Right ventricle myocardium superior (tissue), 1 donor: ENCODE results near the gene FRMD1. TPM values are rescaled to one million over a fixed set of nuclear protein-coding genes. Genes with fewer than 3 reads are reported as not detected.

ENCODE experiments used
- ATAC-seq: fragments of 200-7000 bp; cut with Tn5 transposase; one replicate; pipeline ENCODE4 v1.9.1; 2020; ENCODE audit warnings: mild to moderate bottlenecking; ENCODE audit not compliant: poor library complexity
- DNase-seq: peaks from one replicate; pipeline ENCODE4 v3.0.0-alpha.2; 2020
- intact Hi-C: fragments of 100-400 bp; cut with DNase I; formaldehyde crosslinking; loops from one replicate; pipeline ENCODE4 v1.11.2; 2022
- total RNA-seq: library from RNA; stranded (reverse); fragmentation: NEBNext Ultra II Directional; extraction: Animal tissue kit (Norgen Biotek cat#: 25700); gene quantifications from one replicate; pipeline ENCODE4 v1.2.1, GENCODE V29; 2021
- donor health status: DM: no; HTN: yes; CAD: no; lungs with severe emphysema.

The FRMD1 gene
- total RNA-seq, 1 donor from 2014 or later = 1.0 TPM

GRCh38 chr6:168067081-168067759, 11.8 kb downstream of the FRMD1 start:
- DNase-seq (no peak), ATAC-seq (no peak)
- intact Hi-C loops = no loop called here

- DNase-seq (no peak), ATAC-seq (no peak)
- intact Hi-C loops = loop anchor here (5.0 kb wide), 1 partner anchor 53 kb away; no protein-coding TSS in a partner anchor
These were observed 14.7 kb downstream of the FRMD1 start for GRCh38 chr6:168064226-168064807.

GRCh38 chr6:168063431-168063830, 15.6 kb downstream of the FRMD1 start:
- DNase-seq = no peak
- intact Hi-C loops = loop anchor here (5.0 kb wide), 1 partner anchor 54 kb away; no protein-coding TSS in a partner anchor
- ATAC-seq = no peak

- DNase-seq = no peak
- no peak for ATAC-seq
- intact Hi-C loops = loop anchor here (5.0 kb wide), 1 partner anchor 55 kb away; no protein-coding TSS in a partner anchor
These were observed 16.4 kb downstream of the FRMD1 start for GRCh38 chr6:168062346-168063289.

- DNase-seq (no peak), ATAC-seq (no peak)
- intact Hi-C loops = loop anchor here (5.0 kb wide), 1 partner anchor 56 kb away; no protein-coding TSS in a partner anchor
These were observed 17.5 kb downstream of the FRMD1 start for GRCh38 chr6:168061269-168062210.

GRCh38 chr6:168060521-168060931, 18.5 kb downstream of the FRMD1 start:
- DNase-seq (peak; percentile 78), ATAC-seq (peak; percentile 84)
- intact Hi-C loops = loop anchor here (5.0 kb wide), 1 partner anchor 57 kb away; no protein-coding TSS in a partner anchor

- no peak for DNase-seq
- intact Hi-C loops = loop anchor here (10.0 kb wide), 1 partner anchor 154 kb away; no protein-coding TSS in a partner anchor
- ATAC-seq = no peak
These were observed 20.1 kb downstream of the FRMD1 start for GRCh38 chr6:168058691-168059551.

GRCh38 chr6:168057836-168058235, 21.2 kb downstream of the FRMD1 start:
- DNase-seq (no peak), ATAC-seq (no peak)
- intact Hi-C loops = loop anchor here (10.0 kb wide), 1 partner anchor 153 kb away; no protein-coding TSS in a partner anchor

- intact Hi-C loops = loop anchor here (10.0 kb wide), 1 partner anchor 152 kb away; no protein-coding TSS in a partner anchor
- no peak for ATAC-seq
- no peak for DNase-seq
These were observed 22.0 kb downstream of the FRMD1 start for GRCh38 chr6:168056892-168057527.

- intact Hi-C loops = loop anchor here (10.0 kb wide), 1 partner anchor 151 kb away; no protein-coding TSS in a partner anchor
These were observed 23.1 kb downstream of the FRMD1 start for GRCh38 chr6:168055696-168056489.

GRCh38 chr6:168054765-168055560, 24.0 kb downstream of the FRMD1 start:
- DNase-seq = peak; percentile 87
- intact Hi-C loops = loop anchor here (10.0 kb wide), 1 partner anchor 150 kb away; no protein-coding TSS in a partner anchor
- ATAC-seq = peak; percentile 92

More at GRCh38 chr6:168055696-168056489, 23.1 kb downstream of the FRMD1 start:
- DNase-seq (no peak), ATAC-seq (no peak)

- DNase-seq (no peak), ATAC-seq (no peak)
- intact Hi-C loops = loop anchor here (10.0 kb wide), 1 partner anchor 149 kb away; no protein-coding TSS in a partner anchor
These were observed 25.0 kb downstream of the FRMD1 start for GRCh38 chr6:168053957-168054471.

GRCh38 chr6:168053086-168053956, 25.7 kb downstream of the FRMD1 start:
- ATAC-seq (no peak), DNase-seq (peak; percentile 41)
- intact Hi-C loops = loop anchor here (10.0 kb wide), 1 partner anchor 149 kb away; no protein-coding TSS in a partner anchor
